LNCaP clone FGC (cell line): Measurements from ENCODE around the gene FRMPD1.

Experiments used
- DNase-seq: peaks from one replicate; pipeline ENCODE4 v3.0.0-alpha.2; 2011; ENCODE audit warnings: low read depth
- H3K4me3 ChIP-seq: 2 replicates; pipeline ENCODE4 v1.5.1; 2011; ENCODE audit warnings: mild to moderate bottlenecking, low read depth, low read length, control low read depth
- CTCF ChIP-seq: IDR thresholded peaks from 2 replicates; pipeline ENCODE4 v1.5.1; 2012; ENCODE audit warnings: mild to moderate bottlenecking; ENCODE audit not compliant: control insufficient read depth, insufficient read depth; ENCODE audit errors: extremely low read depth

Gene FRMPD1

GRCh38 chr9:37788332-37788731 is 137.6 kb downstream of the FRMPD1 start:
- no peak for TF ChIP-seq CTCF
- DNase-seq: no peak
- H3K4me3 ChIP-seq: no peak overlapping the region

GRCh38 chr9:37790096-37790495 is 139.3 kb downstream of the FRMPD1 start:
- TF ChIP-seq CTCF: no peak
- DNase-seq: no peak
- H3K4me3 ChIP-seq: no peak overlapping the region

- no peak for TF ChIP-seq CTCF
- no peak for DNase-seq
- no peak overlapping the region for H3K4me3 ChIP-seq
Observed at GRCh38 chr9:37792122-37792521, 141.4 kb downstream of the FRMPD1 start.

- TF ChIP-seq CTCF: no peak
- DNase-seq: no peak
- no peak overlapping the region for H3K4me3 ChIP-seq
Observed at GRCh38 chr9:37796232-37796631, 145.5 kb downstream of the FRMPD1 start.
